WI38 (cell line): ENCODE results near the gene SLC9A8.

Source experiments
- H3K4me3 ChIP-seq: 2 replicates; pipeline ENCODE4 v1.5.1; 2011; ENCODE audit warnings: low read depth, mild to moderate bottlenecking, control low read depth, low read length
- TF ChIP-seq, protein P1 (sequence below): IDR thresholded peaks from 2 replicates; pipeline ENCODE4 v1.5.1; 2012; ENCODE audit warnings: low read depth, mild to moderate bottlenecking, control low read depth, low read length

Gene SLC9A8

GRCh38 chr20:49905415-49906091 lies 92.9 kb downstream of the SLC9A8 start:
- H3K4me3 ChIP-seq: no peak overlapping the region
- TF ChIP-seq, protein P1, sequence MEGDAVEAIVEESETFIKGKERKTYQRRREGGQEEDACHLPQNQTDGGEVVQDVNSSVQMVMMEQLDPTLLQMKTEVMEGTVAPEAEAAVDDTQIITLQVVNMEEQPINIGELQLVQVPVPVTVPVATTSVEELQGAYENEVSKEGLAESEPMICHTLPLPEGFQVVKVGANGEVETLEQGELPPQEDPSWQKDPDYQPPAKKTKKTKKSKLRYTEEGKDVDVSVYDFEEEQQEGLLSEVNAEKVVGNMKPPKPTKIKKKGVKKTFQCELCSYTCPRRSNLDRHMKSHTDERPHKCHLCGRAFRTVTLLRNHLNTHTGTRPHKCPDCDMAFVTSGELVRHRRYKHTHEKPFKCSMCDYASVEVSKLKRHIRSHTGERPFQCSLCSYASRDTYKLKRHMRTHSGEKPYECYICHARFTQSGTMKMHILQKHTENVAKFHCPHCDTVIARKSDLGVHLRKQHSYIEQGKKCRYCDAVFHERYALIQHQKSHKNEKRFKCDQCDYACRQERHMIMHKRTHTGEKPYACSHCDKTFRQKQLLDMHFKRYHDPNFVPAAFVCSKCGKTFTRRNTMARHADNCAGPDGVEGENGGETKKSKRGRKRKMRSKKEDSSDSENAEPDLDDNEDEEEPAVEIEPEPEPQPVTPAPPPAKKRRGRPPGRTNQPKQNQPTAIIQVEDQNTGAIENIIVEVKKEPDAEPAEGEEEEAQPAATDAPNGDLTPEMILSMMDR: no peak

- TF ChIP-seq, protein P1: no peak
- no peak overlapping the region for H3K4me3 ChIP-seq
Observed at GRCh38 chr20:49906101-49906604, 93.5 kb downstream of the SLC9A8 start.

DNA sequence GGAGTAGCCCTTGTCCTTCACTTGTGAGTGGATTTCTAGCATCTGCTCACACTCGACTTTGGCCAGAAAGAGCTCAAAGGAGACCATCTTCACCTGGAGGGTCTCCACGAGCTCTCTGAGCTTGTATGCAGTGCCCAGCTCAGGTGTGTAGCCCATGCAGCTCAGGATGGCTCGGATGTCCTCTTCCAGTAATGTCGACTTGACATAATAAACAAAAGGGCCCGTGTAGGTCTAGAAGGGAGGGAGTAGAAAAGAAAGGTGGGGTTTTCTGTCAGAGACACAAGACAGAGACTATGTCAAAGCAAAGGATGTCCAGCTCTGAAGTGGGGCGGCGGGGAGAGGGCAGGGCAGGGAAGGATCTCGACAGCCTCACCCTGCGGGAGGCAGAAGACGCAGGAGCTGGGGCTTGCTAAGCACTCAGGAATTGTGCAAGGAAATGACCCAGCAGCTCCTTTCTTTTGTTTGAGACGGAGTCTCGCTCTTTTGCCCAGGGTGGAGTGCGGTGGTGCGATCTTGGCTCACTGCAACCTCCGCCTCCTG lies 94.1 kb downstream of the SLC9A8 start:
- H3K4me3 ChIP-seq: no peak overlapping the region
- TF ChIP-seq, protein P1: no peak

GRCh38 chr20:49907405-49908257 lies 95.0 kb downstream of the SLC9A8 start:
- TF ChIP-seq, protein P1: no peak
- no peak overlapping the region for H3K4me3 ChIP-seq

DNA sequence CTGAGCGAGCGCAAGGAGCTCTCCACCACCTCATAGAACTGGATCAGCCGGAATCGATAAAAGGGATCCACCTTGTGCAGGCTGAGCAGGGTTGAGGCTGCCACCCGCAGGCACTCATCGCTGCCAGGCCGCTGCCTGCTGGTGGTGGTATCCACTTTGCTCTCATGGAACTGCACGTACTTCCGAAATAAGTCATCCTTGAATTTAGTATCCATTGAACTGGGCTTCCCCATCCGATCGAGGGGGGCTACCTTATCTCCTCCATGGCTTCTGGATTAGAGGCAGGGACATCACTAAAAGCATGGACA lies 95.6 kb downstream of the SLC9A8 start:
- H3K4me3 ChIP-seq: no peak overlapping the region
- TF ChIP-seq, protein P1: no peak

DNA sequence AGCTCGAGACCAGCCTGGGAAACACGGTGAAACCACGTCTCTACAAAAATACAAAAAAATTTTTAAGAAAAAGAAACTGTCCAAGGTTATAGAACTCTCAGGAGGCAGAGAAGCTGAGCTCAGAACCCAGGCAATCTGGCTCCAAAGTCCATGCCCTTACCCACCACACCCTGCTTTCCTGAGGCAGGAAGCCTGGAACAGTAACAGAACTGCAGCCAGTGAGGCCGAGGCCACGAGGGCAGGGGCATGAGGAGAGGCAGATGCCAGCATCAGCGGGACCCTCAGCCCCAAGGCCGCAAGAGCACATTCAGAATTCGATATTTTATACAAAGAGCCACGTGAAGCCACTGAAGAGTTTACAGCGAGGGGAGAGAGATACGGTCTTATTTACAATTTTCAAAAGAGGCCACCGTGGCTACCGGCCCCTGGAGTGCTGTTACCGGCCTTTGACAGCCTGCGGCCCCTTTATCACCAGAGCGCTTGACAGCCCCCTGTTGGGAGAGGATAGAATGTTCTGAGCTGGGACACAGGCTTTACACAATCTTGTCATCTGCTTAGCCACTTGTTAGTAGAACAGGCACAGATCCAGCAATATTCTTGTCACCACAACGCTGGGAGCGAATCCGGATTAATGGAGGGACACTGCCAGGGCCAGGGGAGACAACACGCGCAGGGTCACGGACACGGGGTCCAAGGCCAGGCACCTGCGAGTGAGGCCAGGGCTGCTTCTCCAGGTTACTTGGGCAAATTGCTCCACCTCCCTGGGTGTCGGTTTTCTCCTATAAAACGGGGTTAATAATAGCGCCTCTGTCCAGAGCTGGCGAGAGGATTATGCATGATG lies 97.1 kb downstream of the SLC9A8 start:
- no peak overlapping the region for H3K4me3 ChIP-seq
- TF ChIP-seq, protein P1: no peak
